HUES48 (cell line): ENCODE results near the gene SPATA19.

Source experiments
- H3K27ac ChIP-seq: one replicate; pipeline ENCODE4 v1.7.0; 2013; ENCODE audit warnings: low read depth, low read length, inconsistent platforms
- H3K27me3 ChIP-seq: 2 replicates; pipeline ENCODE4 v1.6.1; 2013; ENCODE audit warnings: mild to moderate bottlenecking, low read length; ENCODE audit not compliant: control insufficient read depth, insufficient read depth
- H3K36me3 ChIP-seq: 2 replicates; pipeline ENCODE4 v1.6.1; 2013; ENCODE audit warnings: low read length; ENCODE audit not compliant: control insufficient read depth, insufficient read depth
- H3K4me1 ChIP-seq: 2 replicates; pipeline ENCODE4 v1.6.1; 2013; ENCODE audit warnings: mild to moderate bottlenecking, low read length; ENCODE audit not compliant: control insufficient read depth, insufficient read depth
- H3K4me3 ChIP-seq: 2 replicates; pipeline ENCODE4 v1.5.1; 2013; ENCODE audit warnings: mild to moderate bottlenecking, low read depth, low read length
- H3K9ac ChIP-seq: 2 replicates; pipeline ENCODE4 v1.6.1; 2013; ENCODE audit warnings: mild to moderate bottlenecking, low read depth, low read length, moderate library complexity
- H3K9me3 ChIP-seq: 2 replicates; pipeline ENCODE4 v1.6.1; 2013; ENCODE audit warnings: low read length; ENCODE audit not compliant: control insufficient read depth, insufficient read depth

SPATA19 gene

DNA sequence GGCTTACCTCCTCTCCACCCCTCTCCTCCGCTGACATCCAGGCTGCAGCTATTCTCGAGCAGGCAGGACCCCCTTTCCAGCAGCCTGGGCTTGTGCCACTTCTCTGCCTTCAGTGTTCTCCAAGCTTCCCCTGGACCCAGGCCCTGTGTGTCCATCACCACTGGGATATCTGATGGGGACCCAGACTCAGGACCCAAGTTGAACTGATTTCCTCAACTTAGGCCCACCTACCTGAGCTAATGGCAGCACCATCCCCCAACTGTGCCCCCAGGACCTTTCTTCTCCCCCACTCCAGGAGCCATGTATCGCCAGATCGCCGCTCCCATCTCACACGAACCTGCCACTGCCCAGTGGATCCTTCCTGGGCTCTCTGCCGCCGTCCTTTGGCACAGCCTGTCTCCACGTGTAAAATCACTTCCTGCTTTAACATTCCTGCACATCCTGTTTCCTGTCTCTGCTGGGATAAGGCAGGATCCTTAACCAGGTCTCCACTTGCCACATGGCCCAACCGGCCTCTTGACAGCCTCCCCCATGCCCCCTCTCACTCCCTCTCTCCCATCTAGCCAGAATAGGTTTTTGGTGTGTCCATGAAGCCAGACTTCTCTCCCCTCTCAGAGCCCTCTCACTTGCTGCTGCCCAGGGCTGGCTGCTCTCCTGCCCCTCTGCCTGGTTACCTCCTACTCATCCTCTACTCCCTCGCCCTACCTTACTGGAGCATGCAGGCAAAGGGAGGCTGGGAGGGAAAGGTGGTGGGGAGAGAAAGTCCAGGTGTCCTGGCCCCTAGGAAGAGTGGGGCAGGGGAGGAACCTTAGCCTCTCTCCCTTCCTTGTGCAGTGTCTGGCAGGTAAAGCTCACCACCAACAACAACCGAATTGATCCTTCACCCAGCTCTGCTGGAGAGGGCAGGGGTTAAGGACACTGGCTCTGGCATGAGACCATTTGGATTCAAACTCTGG, 9.4 kb downstream of the SPATA19 start:
- Histone ChIP-seq H3K36me3 (no peaks in the 10 kb centered on the region), H3K27ac (no peak overlapping the region), H3K4me3 (no peak overlapping the region), H3K9me3 (no peaks in the 10 kb centered on the region), H3K27me3 (no peaks in the 10 kb centered on the region), H3K9ac (no peak overlapping the region), H3K4me1 (peaks cover 3% of the 10 kb centered on the region)

- Histone ChIP-seq H3K9me3 (no peaks in the 10 kb centered on the region), H3K4me1 (peaks cover 3% of the 10 kb centered on the region), H3K4me3 (no peak overlapping the region), H3K36me3 (no peaks in the 10 kb centered on the region), H3K27ac (no peak overlapping the region), H3K27me3 (no peaks in the 10 kb centered on the region), H3K9ac (no peak overlapping the region)
These were observed 10.4 kb downstream of the SPATA19 start for GRCh38 chr11:133834682-133835592.

- Histone ChIP-seq H3K4me3 (no peak overlapping the region), H3K4me1 (peaks cover 3% of the 10 kb centered on the region), H3K27me3 (no peaks in the 10 kb centered on the region), H3K9me3 (no peaks in the 10 kb centered on the region), H3K36me3 (no peaks in the 10 kb centered on the region), H3K27ac (no peak overlapping the region), H3K9ac (no peak overlapping the region)
These were observed 11.2 kb downstream of the SPATA19 start for GRCh38 chr11:133833898-133834681.

DNA sequence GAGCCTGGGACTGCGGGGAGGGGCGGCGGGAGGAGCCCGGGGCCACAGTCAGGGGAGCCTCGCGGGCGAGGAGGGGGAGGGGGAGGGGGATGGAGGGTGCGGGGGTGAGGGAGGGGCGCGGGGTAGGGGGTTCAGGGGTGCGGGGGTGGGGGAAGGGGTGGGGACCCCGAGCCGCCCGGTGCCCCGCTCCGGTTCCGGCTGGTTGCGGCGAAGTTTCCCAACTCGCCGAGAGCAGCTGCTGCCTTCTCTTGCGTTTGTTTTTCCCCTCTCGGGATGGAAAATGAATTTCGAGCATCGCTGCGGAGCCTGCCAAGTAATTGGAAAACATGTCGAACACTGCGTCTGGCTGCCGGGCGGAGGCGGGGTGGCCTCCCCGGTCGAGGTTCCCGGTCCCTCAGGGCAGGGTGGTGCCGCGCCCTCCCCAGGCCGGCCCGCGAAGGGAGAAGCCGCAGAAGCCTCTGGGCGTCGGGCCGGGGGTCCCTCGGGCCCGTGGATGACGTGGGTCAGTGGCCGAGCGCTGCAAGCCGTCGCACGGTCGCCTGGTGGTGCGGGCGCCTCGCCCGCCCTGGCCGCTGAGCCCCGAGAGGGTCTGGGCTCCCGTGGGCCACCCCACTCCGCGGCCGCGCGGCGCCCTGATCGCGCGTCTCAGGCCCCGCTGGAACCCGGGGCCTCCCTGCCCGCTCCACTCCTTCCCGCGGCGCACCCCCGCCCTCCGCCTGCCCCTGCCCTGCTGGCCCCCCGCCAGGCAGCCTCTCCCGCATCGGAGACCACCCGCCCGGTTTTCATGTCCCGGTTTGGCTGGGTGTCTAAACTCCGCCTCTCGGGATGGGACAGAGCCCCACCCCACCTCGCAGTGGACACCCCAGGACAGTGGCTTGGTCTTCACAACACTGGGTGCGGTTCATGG, 12.1 kb downstream of the SPATA19 start:
- Histone ChIP-seq H3K9ac (no peak overlapping the region), H3K27ac (no peak overlapping the region), H3K4me1 (peaks cover 3% of the 10 kb centered on the region), H3K27me3 (no peaks in the 10 kb centered on the region), H3K9me3 (no peaks in the 10 kb centered on the region), H3K4me3 (no peak overlapping the region), H3K36me3 (no peaks in the 10 kb centered on the region)

GRCh38 chr11:133832096-133832990, 13.0 kb downstream of the SPATA19 start:
- no peaks in the 10 kb centered on the region for H3K36me3 ChIP-seq

DNA sequence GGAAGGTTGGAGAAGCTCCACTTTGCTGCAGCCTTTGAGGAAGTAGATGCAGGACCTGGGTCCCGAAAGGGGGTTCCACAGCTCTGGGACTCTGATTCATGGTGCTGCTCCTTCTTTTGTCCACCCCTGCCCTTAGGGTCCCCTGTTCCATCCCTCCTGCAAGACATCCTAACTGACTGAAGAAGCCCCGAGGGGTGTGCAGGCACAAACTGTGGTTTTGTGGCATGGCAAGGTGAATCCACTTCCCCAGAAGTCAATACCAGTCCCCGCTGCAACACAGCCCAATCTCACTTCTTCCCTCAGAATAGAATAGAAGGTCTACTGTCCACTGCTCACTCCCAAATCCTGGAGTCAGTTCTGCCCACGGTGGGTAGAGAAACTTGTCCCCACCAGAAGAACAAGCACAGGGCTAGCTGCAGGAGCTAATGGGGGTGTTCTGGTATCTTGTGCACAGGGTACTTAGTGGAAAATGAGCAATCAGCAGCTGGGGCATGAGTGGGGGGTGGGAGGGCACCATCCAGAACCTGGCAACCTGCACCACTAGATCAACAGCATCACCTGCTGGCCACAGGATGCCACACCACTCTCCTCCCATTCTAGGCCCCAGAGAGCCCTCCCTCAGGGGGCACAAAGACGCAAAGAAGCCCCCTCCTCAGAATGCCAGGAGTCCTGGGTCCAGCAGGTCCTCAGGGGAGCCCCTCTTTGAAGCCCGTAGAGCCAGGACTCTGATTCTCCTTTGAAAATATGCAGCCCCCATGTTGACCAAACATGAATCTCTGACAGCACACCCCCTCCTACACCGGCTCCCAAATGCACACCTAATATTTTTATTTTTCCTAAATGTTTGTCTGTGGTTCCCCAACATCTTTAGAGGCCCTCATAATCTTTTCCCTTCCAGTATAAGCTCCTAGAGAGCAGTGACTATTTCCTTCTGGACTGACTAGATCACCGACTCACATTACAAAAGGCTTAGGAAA, 14.1 kb downstream of the SPATA19 start:
- H3K27me3 ChIP-seq, result no peaks in the 10 kb centered on the region
- no peak overlapping the region for H3K27ac ChIP-seq
- H3K4me3 ChIP-seq, result no peak overlapping the region
- no peaks in the 10 kb centered on the region for H3K36me3 ChIP-seq
- peaks cover 3% of the 10 kb centered on the region for H3K4me1 ChIP-seq
- H3K9me3 ChIP-seq, result no peaks in the 10 kb centered on the region
- H3K9ac ChIP-seq, result no peak overlapping the region

More at GRCh38 chr11:133832096-133832990, 13.0 kb downstream of the SPATA19 start:
- Histone ChIP-seq H3K27me3 (no peaks in the 10 kb centered on the region), H3K9me3 (no peaks in the 10 kb centered on the region), H3K9ac (no peak overlapping the region), H3K4me1 (peaks cover 3% of the 10 kb centered on the region), H3K4me3 (no peak overlapping the region), H3K27ac (no peak overlapping the region)

GRCh38 chr11:133829566-133829965, 15.7 kb downstream of the SPATA19 start:
- Histone ChIP-seq H3K27me3 (no peaks in the 10 kb centered on the region), H3K27ac (no peak overlapping the region), H3K4me3 (no peak overlapping the region), H3K4me1 (no peaks in the 10 kb centered on the region), H3K9me3 (no peaks in the 10 kb centered on the region), H3K9ac (no peak overlapping the region), H3K36me3 (no peaks in the 10 kb centered on the region)

DNA sequence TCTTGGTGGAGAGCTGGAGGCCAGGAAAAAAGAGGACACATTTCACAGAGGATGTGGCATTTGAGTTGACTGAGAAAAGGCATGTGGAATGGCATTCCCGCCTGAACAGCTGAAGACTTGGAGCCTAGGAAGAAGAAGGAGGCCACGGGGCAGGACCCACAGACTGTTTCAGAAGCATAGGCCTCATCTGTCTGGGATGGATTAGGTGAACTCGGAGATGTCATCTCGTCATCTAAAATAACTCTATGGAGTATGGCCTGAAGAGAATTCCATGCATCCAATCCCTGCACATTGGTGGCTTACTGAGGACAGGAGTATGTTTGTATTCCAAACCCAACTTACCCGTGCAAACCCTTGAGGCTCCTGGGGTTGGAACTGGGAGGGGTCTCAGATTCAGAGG, 16.4 kb downstream of the SPATA19 start:
- Histone ChIP-seq H3K9me3 (no peaks in the 10 kb centered on the region), H3K4me3 (no peak overlapping the region), H3K4me1 (no peaks in the 10 kb centered on the region), H3K27ac (no peak overlapping the region), H3K27me3 (no peaks in the 10 kb centered on the region), H3K36me3 (no peaks in the 10 kb centered on the region), H3K9ac (no peak overlapping the region)
